DND-41 (cell line): ENCODE measurements around the gene TRIL.

Source experiments
- ATAC-seq: fragments of 200-7000 bp; cut with Tn5 transposase; 3 replicates; pipeline ENCODE4 v1.9.1; 2021; ENCODE audit warnings: low read depth; ENCODE audit not compliant: insufficient read depth
- DNase-seq: peaks from one replicate; pipeline ENCODE4 v3.0.0-alpha.2; 2020
- H2AFZ ChIP-seq: 2 replicates; pipeline ENCODE4 v1.6.0; 2012; ENCODE audit warnings: low read depth, low read length
- H3K27ac ChIP-seq: 2 replicates; pipeline ENCODE4 v1.5.1; 2012; ENCODE audit warnings: low read length, inconsistent platforms
- H3K27me3 ChIP-seq: fragments of 200-600 bp; sonication (generic); 2 replicates; pipeline ENCODE4 v1.6.0; 2012; ENCODE audit warnings: low read length, mild to moderate bottlenecking, inconsistent platforms; ENCODE audit not compliant: insufficient read depth, poor library complexity
- H3K36me3 ChIP-seq: 2 replicates; pipeline ENCODE4 v1.5.1; 2012; ENCODE audit warnings: low read length, inconsistent platforms; ENCODE audit not compliant: insufficient read depth
- H3K4me1 ChIP-seq: 2 replicates; pipeline ENCODE4 v1.5.1; 2012; ENCODE audit warnings: mild to moderate bottlenecking, low read length; ENCODE audit not compliant: insufficient read depth
- H3K4me2 ChIP-seq: 2 replicates; pipeline ENCODE4 v1.6.0; 2012; ENCODE audit warnings: mild to moderate bottlenecking, moderate library complexity, low read length, inconsistent platforms; ENCODE audit not compliant: insufficient read depth
- H3K4me3 ChIP-seq, 2 experiments: fragments of 200-600 bp in 1 of 2; shearing (Covaris generic) in 1 of 2; 2 replicates each; pipeline ENCODE4 v1.5.1; 2012 to 2016; ENCODE audit warnings: inconsistent platforms in 2 of 2, low read length in 2 of 2, mild to moderate bottlenecking in 2 of 2, low read depth in 1 of 2, moderate library complexity in 1 of 2
- H3K79me2 ChIP-seq: 2 replicates; pipeline ENCODE4 v1.6.0; 2012; ENCODE audit warnings: low read length, inconsistent platforms; ENCODE audit not compliant: insufficient read depth
- H3K9ac ChIP-seq: 2 replicates; pipeline ENCODE4 v1.6.0; 2012; ENCODE audit warnings: low read depth, mild to moderate bottlenecking, inconsistent platforms, low read length, moderate library complexity
- H3K9me3 ChIP-seq: 2 replicates; pipeline ENCODE4 v1.5.1; 2012; ENCODE audit warnings: low read length, moderate library complexity, mild to moderate bottlenecking, inconsistent platforms; ENCODE audit not compliant: insufficient read depth, severe bottlenecking
- H4K20me1 ChIP-seq: 2 replicates; pipeline ENCODE4 v1.6.0; 2012; ENCODE audit warnings: low read length; ENCODE audit not compliant: insufficient read depth
- EZH2 ChIP-seq: IDR thresholded peaks from 3 replicates; pipeline ENCODE4 v1.6.1; 2012; ENCODE audit warnings: borderline replicate concordance, low read depth, mild to moderate bottlenecking, moderate library complexity, low read length, inconsistent platforms; ENCODE audit not compliant: severe bottlenecking
- TF ChIP-seq, protein P1 (sequence below): IDR thresholded peaks from 2 replicates; pipeline ENCODE4 v1.5.1; 2012; ENCODE audit warnings: borderline replicate concordance, low read length, moderate library complexity, mild to moderate bottlenecking; ENCODE audit not compliant: poor library complexity, severe bottlenecking; ENCODE audit errors: extremely low read depth

The TRIL gene

DNA sequence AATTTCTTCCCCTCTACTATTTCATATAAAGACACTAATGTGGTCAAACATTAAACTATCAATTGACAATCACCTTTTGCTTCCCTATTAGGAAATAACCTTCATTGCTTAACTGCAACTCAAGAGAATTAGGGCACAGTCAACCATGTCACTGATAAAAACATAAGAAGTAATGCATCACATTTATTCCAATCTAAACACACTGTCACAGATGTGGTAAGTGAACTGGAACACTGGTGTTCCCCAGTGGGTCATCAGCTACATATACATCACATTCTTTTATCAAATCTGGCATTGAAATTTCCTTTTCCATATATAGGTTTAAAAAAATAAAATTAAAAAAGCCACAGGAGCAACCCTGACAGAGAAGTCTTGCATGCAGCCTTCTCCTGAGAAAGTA, 3.7 kb downstream of the TRIL start:
- Histone ChIP-seq H3K27me3 (no peaks in the 10 kb centered on the region), H4K20me1 (no peaks in the 10 kb centered on the region), H2AFZ (no peak overlapping the region), H3K27ac (no peak overlapping the region), H3K9ac (no peak overlapping the region), H3K9me3 (peaks cover 7% of the 10 kb centered on the region), H3K4me3 (no peak overlapping the region), H3K36me3 (no peaks in the 10 kb centered on the region), H3K4me1 (no peaks in the 10 kb centered on the region), H3K4me2 (no peak overlapping the region), H3K79me2 (no peaks in the 10 kb centered on the region)
- ATAC-seq (no peak), DNase-seq (no peak)
- no peak for TF ChIP-seq EZH2
- TF ChIP-seq, protein P1, sequence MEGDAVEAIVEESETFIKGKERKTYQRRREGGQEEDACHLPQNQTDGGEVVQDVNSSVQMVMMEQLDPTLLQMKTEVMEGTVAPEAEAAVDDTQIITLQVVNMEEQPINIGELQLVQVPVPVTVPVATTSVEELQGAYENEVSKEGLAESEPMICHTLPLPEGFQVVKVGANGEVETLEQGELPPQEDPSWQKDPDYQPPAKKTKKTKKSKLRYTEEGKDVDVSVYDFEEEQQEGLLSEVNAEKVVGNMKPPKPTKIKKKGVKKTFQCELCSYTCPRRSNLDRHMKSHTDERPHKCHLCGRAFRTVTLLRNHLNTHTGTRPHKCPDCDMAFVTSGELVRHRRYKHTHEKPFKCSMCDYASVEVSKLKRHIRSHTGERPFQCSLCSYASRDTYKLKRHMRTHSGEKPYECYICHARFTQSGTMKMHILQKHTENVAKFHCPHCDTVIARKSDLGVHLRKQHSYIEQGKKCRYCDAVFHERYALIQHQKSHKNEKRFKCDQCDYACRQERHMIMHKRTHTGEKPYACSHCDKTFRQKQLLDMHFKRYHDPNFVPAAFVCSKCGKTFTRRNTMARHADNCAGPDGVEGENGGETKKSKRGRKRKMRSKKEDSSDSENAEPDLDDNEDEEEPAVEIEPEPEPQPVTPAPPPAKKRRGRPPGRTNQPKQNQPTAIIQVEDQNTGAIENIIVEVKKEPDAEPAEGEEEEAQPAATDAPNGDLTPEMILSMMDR = no peak

DNA sequence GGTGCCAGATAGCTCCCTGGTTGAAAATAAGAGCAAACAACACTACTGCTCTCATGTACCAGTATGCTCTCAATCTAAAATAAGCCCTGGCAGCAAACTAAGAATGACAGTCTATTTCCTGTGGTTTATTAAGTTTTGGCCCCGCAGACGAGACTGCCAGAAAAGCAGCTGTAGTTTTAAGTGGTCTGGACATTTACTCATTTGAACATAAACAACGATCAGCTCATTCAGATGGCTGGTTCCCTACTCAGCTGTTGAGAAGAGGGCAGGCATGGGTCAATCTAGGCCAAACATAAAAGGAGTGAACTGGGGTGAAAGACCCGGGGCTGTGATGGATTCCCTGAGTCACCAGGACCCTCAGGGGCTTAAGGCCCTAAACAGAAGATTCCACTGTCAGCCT, 4.5 kb downstream of the TRIL start:
- H2AFZ ChIP-seq = no peak overlapping the region
- peaks cover 7% of the 10 kb centered on the region for H3K9me3 ChIP-seq
- H3K27ac ChIP-seq = no peak overlapping the region
- no peak for TF ChIP-seq EZH2
- TF ChIP-seq, protein P1 = no peak
- ATAC-seq (no peak), DNase-seq (no peak)
- H3K27me3 ChIP-seq = no peaks in the 10 kb centered on the region
- no peaks in the 10 kb centered on the region for H3K36me3 ChIP-seq
- no peaks in the 10 kb centered on the region for H3K4me1 ChIP-seq
- no peaks in the 10 kb centered on the region for H3K79me2 ChIP-seq
- no peaks in the 10 kb centered on the region for H4K20me1 ChIP-seq
- H3K4me2 ChIP-seq = no peak overlapping the region
- H3K9ac ChIP-seq = no peak overlapping the region
- H3K4me3 ChIP-seq = no peak overlapping the region

DNA sequence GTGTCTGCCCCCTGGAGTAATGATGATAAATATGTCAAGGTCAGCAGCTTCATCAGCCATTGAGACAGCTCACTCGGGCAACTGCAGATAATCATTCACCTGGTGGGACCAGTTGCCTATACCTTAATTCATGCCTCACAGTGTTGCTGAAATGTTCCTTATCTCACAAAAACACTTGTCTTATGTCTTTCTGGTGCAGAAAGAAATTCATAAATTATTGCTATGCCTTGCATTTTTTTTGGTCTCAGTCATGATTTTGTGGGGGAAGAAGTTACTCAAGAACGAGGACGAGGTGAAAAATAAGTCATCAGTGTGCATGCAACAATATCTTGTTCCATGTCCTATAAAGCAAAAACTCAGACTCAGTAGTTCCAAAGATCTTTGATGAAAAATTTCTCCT, 16.0 kb downstream of the TRIL start:
- no peak overlapping the region for H3K4me2 ChIP-seq
- no peak overlapping the region for H3K9ac ChIP-seq
- no peak for DNase-seq
- no peaks in the 10 kb centered on the region for H4K20me1 ChIP-seq
- H3K36me3 ChIP-seq = no peaks in the 10 kb centered on the region
- no peaks in the 10 kb centered on the region for H3K27me3 ChIP-seq
- no peak for TF ChIP-seq EZH2
- TF ChIP-seq, protein P1 = no peak
- ATAC-seq = no peak
- no peaks in the 10 kb centered on the region for H3K4me1 ChIP-seq
- no peaks in the 10 kb centered on the region for H3K9me3 ChIP-seq
- no peak overlapping the region for H2AFZ ChIP-seq
- H3K27ac ChIP-seq = no peak overlapping the region
- H3K4me3 ChIP-seq = no peak overlapping the region
- H3K79me2 ChIP-seq = no peaks in the 10 kb centered on the region

DNA sequence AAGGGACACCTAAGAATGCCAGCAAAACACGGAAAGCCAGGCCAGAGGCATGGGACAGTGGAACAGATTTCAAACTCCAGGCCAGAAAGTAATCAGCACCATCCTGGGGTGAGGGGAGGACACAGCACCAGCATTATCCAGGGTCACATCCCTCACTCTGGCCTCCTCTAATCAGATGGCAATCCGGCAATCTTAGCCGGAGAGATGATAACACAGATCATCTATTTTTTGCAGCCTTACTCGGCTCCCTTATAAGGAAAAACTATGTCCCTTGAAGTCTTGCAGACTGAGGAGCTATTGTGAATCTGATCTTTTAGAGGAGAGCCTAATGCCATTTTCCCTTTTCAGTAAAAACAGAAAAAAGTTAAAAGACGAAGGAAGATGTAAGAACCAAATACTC, 16.5 kb downstream of the TRIL start:
- no peak for DNase-seq
- no peak for ATAC-seq
- H2AFZ ChIP-seq = no peak overlapping the region
- H4K20me1 ChIP-seq = no peaks in the 10 kb centered on the region
- no peaks in the 10 kb centered on the region for H3K4me1 ChIP-seq
- no peak overlapping the region for H3K9ac ChIP-seq
- no peak overlapping the region for H3K4me2 ChIP-seq
- H3K27me3 ChIP-seq = no peaks in the 10 kb centered on the region
- H3K36me3 ChIP-seq = no peaks in the 10 kb centered on the region
- H3K9me3 ChIP-seq = no peaks in the 10 kb centered on the region
- TF ChIP-seq, protein P1 = no peak
- TF ChIP-seq EZH2 = no peak
- no peak overlapping the region for H3K4me3 ChIP-seq
- no peak overlapping the region for H3K27ac ChIP-seq
- no peaks in the 10 kb centered on the region for H3K79me2 ChIP-seq
